ENCODE results near the gene FRMD4A.
A peak's percentile ranks its signal among the peaks of the same experiment; 100 is the strongest.

The FRMD4A gene

GRCh38 chr10:13894412-13895093 is 436.2 kb downstream of the FRMD4A start:
- DNase-seq, result no peak

DNA sequence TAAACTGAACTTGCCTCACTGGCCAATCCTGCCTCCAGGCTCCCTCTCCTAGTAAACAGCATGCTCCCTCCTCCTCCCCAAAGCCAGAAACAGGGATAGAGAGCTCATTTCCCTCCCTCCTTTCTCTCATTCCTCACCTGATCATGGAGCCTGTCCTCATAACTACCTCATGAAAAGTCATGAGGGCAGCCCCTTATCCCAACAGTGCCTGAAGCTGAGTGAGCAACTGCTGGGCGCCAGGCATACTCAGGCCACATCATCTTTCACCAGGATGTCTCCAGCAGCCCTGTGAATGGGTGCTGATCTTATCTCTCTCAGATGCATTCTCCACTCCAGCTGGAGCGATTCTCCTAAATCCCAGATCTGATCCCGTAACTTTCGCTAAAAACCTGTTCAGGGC is 436.8 kb downstream of the FRMD4A start:
- DNase-seq, result no peak

GRCh38 chr10:13892871-13893270 is 437.9 kb downstream of the FRMD4A start:
- DNase-seq, result no peak

DNA sequence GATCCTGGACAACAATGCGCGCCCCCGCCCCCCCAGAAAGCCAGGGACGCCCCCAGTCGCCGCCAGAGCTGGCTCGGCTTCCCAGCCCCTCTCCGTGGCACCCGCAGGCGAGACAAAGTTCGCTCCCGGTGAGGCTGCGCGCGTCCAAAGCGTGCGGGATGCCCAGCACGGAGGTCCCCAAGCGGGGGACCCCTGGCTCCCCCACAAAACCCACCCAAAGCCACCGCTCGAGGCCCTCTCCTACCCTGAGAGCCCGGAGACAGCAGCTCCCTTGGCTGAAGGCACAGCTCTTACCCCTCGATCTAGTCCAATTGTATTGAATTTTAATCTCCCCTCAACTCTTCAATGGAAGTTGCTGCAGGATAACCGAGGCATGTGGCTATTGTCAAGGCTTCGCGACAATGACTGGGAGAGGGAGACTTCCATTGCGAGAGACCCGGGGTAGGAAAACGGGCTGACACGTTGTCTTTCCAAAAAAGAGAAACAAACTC is 438.7 kb downstream of the FRMD4A start:
- DNase-seq, result no peak

DNA sequence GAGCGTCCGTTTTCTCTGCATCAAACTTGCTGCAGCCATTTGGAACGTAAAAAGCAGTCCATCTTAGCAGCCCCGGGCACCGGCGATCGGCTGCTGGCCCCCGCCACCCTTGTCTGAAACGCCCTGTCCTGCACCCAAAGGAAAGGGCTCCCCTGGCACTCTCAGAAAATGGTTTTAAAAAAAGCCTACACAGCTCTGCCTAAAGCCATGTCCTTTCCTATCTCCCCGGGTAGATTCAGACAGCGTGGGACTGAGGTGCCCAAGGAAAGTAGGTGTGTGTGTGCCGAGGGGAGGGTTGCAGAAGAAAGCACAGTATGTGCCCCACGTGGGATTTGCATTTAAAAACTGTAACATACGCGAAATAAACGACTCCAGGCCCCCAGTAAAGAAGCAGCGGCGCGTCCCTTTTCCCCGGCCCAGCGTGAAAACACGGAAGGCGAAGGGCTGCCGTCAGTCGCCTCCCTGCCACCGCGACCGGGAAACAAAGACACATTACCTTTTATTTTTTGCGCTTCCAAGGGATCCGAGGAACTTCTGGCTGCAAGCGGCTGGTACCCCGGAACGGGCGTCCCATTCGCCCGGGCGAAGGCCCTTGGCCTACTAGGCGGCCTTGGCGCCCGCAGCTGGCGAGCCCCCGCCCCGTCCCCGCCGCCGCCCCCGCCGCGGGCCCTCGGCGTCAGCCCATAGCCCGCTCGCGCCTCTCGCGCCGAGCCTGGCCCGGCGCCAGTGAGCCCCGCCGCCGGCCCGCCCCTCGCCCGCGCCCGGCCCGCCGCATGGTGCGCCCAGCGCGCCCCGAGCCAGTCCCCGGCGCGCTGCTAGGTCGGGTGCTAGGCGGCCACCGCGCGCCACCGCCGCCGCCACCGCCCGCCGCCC is 439.4 kb downstream of the FRMD4A start:
- peak; percentile 41 for DNase-seq

DNA sequence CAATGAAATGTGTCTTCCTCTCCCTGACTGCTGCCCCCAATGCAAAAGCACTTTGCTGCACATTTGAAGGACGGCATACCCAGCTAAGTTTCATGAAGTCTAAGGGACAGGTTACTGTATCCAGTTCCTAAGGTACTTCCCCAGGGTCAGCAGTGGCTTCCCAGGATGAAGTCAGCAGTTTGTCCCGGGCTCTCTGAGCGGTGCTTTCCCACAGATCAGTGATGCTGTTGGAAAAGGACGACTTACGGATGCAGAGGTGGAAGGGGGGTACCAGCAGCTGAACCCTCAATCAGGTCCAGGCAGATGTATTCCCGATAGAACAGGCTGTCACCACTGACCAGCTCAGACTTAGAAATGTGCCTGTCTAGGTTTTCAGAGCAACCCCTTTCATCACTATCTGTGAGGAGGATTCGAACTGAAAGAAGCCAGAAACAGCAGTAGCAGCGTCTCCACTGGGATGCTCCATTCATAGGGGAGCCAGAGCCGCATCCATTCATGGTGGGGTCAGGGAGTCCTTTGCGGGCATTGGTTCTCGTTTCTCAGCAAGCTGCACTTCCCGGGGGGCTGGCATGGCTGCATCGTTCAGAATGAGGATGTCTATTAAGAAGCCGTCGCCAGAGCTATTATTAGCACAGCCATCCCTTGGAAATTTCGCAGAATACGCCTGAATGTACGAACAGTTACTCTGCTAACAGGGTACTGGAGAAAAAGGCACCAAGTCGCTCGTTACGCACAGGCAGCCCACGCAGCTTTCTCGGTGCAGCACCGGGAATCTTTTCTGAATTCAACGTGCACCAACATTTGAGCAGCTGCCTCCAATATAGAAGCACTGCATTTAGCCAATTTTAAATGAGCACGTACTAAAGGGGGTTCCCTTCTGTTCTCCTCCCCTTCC is 440.2 kb downstream of the FRMD4A start:
- peak; percentile 18 for DNase-seq

DNA sequence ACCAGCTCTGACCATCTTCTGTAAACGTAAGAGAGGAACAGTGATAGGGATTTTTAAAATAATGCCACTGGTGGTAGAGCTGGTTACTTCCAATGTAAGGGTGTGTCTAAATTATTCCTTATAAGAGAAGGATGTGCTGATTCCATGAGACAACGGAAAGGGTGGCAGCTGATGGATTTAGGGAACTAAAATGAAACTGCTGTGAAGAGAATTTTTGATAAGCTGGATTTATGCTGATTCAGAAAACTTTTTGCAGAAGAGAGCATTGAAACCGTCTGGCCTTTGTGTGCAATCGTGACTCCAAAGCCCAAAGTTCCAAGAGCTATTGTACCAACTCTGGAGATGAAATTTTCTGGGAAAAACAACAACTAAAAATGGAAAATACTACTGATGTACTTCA is 443.0 kb downstream of the FRMD4A start:
- no peak for DNase-seq

DNA sequence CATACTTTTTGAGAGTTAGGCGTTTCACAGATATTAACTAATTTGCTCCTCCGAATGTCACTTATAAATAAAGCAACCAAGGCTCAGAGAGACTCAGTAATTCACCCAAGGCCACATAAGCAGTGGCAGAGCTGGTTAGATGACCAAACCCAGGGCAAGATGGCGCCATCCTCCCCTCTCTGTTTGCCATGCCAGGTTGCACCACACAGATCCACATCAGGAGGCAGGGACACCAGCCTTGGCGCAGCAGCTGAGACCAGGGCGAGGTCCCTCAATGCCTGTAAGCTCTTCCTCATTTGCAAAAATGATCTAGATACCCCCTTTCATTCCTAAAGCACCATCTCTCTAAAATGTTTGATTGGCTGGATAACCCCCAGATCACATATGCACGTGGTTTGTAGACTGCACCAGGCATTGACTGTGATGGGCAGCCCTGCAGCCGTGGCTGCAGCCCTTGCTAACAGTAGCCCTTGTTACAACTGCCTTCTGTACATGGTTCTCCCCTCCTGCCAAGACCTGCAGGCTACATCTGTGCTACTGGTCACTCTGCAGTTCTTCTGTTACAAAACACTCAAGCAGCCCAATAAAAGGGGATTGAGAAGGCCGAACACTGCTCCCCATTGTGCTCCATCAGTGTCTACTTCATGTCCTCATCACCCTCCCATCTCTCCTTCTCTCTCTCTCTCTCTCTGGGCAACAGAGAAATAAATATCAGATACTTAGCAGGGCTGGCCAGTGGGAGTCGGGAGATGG is 445.3 kb downstream of the FRMD4A start:
- DNase-seq, result no peak

DNA sequence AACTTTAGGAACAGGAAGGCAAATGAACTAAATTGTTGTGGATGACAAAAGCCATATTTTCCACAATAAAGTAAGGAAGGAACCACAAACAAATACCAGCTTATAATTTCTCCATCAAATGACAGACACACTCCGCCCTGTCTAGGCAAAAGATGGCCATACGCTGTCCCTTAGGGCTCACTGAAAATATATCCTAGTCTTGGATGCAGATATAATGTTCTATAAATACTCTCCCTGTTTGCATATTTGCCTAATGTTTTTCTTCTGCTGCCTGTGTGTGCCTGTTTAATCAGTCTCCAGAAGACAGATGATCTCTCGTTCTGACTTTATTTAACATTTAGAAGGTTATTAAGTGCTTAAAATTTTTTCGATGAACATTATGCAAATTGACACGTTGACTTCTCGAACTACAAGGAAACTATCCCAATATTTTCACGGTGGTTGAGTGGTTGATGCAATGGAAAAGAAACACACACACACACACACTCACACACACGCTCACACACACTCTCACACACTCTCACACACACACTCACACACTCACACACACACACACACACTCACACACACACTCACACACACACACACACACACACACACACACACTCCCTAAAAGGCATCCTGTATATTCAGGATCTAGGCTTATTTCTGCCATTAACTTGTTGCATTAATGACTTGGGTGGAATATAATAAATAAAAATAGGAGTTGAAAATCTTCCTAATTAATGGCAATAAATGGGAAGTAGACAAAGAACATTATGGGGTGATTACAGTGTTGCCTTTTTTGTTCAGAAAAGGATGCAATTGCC is 446.9 kb downstream of the FRMD4A start:
- no peak for DNase-seq

DNA sequence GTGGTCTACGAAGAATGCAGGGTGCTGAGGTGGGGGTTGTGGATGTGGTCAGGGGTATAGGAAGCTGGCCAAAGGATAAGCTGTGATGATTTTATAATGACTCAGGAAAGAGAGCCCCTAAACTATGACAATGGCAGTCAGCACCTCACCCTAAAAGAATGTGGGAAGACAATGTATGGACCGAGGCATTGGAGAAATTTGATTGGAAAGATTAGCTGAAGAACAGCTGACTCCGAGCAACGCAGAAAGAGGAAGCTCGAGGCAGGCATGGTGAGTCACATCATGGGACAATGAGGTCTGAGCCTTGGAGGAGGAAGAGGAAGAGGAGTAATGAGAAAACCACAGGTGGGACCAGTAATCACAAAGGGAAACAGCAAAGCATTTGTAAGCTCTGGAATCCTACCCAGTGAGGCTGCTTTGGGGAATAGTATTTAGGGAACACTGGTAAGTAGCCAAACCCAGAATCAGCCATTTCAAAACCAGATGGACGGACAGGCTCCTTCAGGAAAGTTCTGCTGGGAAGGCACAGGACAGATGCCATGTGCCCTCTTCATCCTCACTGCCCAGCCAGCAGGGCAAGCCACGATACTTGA is 448.5 kb downstream of the FRMD4A start:
- DNase-seq, result no peak

- no peak for DNase-seq
Observed at GRCh38 chr10:13880760-13881159, 450.0 kb downstream of the FRMD4A start.

DNA sequence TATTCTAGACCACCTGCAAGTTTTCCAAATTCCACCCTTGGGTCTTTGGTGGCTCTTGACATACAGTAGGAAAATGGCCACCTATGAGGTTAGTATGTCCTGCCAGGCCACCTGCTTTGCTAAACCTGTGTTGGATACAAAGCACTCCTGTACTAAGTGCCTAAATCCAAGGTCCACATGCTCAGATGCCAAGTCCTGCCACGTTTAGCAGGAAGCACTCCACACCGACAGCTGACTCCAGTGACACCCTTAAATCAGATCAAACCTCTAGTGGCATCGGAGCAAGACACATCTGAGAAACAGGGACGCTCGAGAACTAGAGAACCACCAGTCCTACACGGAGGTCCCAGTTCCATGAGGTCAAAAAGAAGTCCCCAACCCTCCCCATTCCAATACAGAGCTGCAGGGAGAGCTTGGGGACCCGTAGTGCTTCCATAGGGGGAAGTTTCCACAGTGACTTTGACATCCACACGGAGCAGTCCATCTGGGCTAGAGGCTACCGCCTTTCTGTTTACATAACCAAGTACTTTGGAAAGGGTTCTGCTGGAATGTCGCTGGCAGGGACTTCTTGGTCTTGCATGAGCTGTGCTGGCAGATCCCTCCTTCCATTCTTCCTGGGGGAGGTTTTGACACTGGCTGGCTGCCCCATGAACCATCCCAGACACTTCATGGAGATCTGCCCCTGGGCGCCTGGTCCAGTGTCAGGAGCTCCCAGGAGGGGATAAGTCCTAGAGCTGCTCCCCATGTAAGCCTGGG is 453.4 kb downstream of the FRMD4A start:
- DNase-seq, result no peak

- no peak for DNase-seq
Observed at GRCh38 chr10:13873196-13873595, 457.5 kb downstream of the FRMD4A start.

DNA sequence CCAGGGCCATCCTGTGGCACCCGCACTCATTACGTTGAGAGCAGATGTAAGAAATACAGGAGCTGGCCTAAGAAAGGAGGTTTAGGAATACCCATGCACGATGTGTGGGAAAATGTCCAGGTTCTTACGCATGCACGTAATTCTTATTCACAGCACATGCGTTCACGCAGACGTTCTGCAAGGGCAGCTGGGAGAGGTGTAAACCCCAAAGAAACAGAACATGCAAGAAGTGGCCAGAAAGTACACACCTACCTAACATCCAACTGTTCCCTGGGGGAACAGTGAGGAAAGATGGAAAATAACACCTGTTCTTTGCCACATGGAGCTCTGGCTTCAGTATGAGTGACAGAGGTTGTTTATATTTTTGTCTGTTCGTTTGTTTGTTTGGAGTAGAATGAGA is 458.3 kb downstream of the FRMD4A start:
- no peak for DNase-seq

DNA sequence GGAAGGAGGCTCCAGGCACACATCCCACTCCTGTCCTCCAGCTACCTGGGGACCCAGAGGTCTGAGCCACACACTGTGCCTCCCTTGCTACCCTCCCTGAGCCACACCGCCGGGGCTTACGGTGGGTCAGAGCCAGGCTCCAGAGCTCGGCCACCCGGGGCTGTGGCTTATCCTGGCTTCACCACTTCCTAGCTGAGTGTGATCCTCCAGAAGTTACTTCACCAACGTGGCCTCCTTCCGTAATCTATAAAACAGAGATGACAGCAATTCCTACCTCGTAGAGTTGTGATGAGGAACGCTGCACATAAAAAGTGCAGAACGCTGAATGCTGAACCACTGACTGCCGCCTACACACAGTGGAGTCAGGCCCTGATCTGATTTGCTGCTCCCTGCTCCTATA is 458.9 kb downstream of the FRMD4A start:
- no peak for DNase-seq

- DNase-seq, result no peak
Observed at GRCh38 chr10:13871011-13871410, 459.7 kb downstream of the FRMD4A start.

DNA sequence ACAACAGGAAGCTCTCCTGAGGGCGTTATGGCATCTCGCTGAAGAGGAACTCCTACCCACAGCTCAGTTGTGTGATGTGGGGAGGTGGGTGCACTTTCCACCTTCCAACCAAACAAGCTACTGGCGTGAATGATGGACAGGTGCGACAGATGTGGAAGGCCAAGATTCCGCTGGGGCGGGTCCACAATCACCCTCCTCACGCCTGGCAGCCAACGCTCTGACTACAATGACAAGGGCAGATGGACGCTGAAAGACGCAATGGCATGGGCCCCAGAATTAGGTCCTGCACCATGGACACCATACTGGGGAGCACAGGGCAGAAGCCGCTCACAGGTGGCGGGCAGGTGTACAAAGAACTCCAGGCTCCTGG is 461.4 kb downstream of the FRMD4A start:
- DNase-seq, result no peak

DNA sequence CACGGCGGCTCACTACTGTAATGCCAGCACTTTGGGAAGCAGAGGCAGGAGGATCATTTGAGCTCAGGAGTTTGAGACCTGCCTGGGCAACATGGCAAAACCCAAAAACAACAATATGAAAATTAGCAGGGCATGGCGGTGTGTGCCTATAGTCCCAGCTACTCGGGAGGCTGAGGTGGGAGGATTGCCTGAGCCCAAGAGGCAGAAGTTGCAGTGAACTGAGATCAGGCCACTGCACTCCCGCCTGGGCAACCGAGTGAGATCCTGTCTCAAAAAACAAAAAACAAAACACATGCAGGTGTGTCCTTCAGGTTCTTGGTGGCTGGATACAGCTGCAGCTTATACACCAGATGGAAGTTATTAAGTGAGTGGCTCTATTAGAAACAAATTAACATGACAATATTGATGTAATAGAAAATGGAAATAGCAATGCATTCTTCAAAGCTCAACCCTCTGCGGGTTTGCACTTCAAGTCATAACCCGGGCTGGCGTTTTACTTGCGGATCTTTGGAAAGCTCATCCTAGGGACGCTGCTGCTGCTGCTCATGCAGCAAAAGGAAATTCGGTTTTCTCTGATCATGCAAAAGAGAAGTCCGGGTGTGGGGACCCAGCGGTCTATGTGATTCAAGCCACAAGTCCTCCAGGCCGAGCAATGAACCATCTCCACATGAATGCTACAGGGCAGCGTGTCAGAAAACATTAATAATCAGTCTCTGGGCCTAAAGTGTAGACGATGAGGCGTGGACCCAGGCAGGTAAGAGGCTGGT is 462.0 kb downstream of the FRMD4A start:
- no peak for DNase-seq

- no peak for DNase-seq
Observed at GRCh38 chr10:13867822-13868221, 462.9 kb downstream of the FRMD4A start.
